ENCODE results near the gene FYCO1.

DNA sequence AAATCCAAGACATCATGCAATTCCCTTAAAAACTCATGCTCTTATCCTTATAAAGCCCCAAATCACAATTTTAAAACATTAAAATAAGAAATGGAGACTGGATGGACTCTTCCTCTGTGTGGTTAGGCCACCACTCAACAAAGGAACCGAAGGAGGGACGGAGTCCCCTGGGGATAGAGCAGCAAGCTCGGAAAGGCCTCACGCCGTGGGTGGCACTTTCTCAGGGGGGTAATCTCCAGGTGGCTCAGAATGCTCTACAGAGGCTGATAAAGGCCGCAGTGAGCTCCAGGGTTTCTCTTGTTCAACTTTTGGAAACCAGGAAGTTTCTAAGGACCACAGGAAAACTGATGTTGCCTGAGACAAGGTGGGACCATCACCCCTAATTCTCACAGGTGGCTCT lies 86.1 kb downstream of the FYCO1 start:
- TF ChIP-seq BHLHE40 (IDR thresholded peaks at IDR 0.05; ENCODE audit: borderline replicate concordance) (no peak), ARNT (IDR thresholded peaks at IDR 0.05) (no peak), CTBP1 (IDR thresholded peaks at IDR 0.05; ENCODE audit: borderline replicate concordance) (no peak), ELF4 (IDR thresholded peaks at IDR 0.05) (no peak), SP1 (IDR thresholded peaks at IDR 0.05) (no peak), ZNF384 (IDR thresholded peaks at IDR 0.05) (no peak), L3MBTL2 (conservative IDR thresholded peaks at IDR 0.05) (no peak), FOXM1 (IDR thresholded peaks at IDR 0.05; ENCODE audit: borderline replicate concordance) (no peak), PKNOX1 (IDR thresholded peaks at IDR 0.05) (no peak), TARDBP (IDR thresholded peaks at IDR 0.05) (no peak), HDGF (IDR thresholded peaks at IDR 0.05; ENCODE audit: borderline replicate concordance) (no peak), LEF1 (IDR thresholded peaks at IDR 0.05; ENCODE audit: borderline replicate concordance) (no peak), FOXK2 (IDR thresholded peaks at IDR 0.05) (no peak)
